Muscle layer of colon (tissue), 2 donors: ENCODE measurements around the gene ZFAND4.
A peak's percentile ranks its signal among the peaks of the same experiment; 100 is the strongest.
"Not testable (repeated sequence)": the region's sequence is repeated elsewhere in the genome, so short reads cannot be mapped to it uniquely, and the experiment has no call there.

Source experiments
- H3K27ac ChIP-seq: one replicate; pipeline ENCODE4 v1.7.0; 2013; ENCODE audit warnings: low read depth, mild to moderate bottlenecking, low read length, moderate library complexity
- H3K27me3 ChIP-seq, 2 donors: one replicate each; pipeline ENCODE4 v1.7.0; 2013; ENCODE audit warnings: low read length in 2 of 2, mild to moderate bottlenecking in 2 of 2; ENCODE audit not compliant: insufficient read depth in 2 of 2, control insufficient read depth in 1 of 2
- H3K36me3 ChIP-seq: one replicate; pipeline ENCODE4 v1.7.0; 2013; ENCODE audit warnings: mild to moderate bottlenecking, low read length; ENCODE audit not compliant: insufficient read depth
- H3K4me1 ChIP-seq: one replicate; pipeline ENCODE4 v1.7.0; 2013; ENCODE audit warnings: mild to moderate bottlenecking, low read length; ENCODE audit not compliant: insufficient read depth
- H3K4me3 ChIP-seq, 2 donors: one replicate each; pipeline ENCODE4 v1.7.0; 2013; ENCODE audit warnings: low read length in 2 of 2, low read depth in 1 of 2, mild to moderate bottlenecking in 1 of 2, moderate library complexity in 1 of 2
- H3K9ac ChIP-seq: one replicate; pipeline ENCODE4 v1.7.0; 2013; ENCODE audit warnings: low read length
- H3K9me3 ChIP-seq: one replicate; pipeline ENCODE4 v1.7.0; 2013; ENCODE audit warnings: mild to moderate bottlenecking, low read length
- donor health status: abdominal sarcoma.
- donor health status: Adenocarcinoma of cecum.

The ZFAND4 gene

GRCh38 chr10:45672181-45673073, at the start of gene ZFAND4:
Gene ZFAND4 (minus strand): TSS chr10:45672772. CDS start chr10:45663725, 9,047 bp downstream.
- H3K4me3 ChIP-seq, result peak within 1 kb of the TSS; percentile 67 to 84
- no peaks in the 10 kb centered on the region for H3K4me1 ChIP-seq
- no peaks in the 10 kb centered on the region for H3K9me3 ChIP-seq
- H3K9ac ChIP-seq, result peak within 1 kb of the TSS; percentile 85
- H3K27me3 ChIP-seq, result no peaks in the 10 kb centered on the region
- H3K36me3 ChIP-seq, result no peaks in the 10 kb centered on the region
- peak within 1 kb of the TSS; percentile 83 for H3K27ac ChIP-seq

GRCh38 chr10:45721503-45721902, 48.9 kb upstream of the ZFAND4 start:
- not testable (repeated sequence) for H3K27ac ChIP-seq, H3K9ac ChIP-seq

GRCh38 chr10:45717642-45718041, 45.1 kb upstream of the ZFAND4 start:
- not testable (repeated sequence) for H3K27ac ChIP-seq, H3K9me3 ChIP-seq, H3K27me3 ChIP-seq, H3K4me1 ChIP-seq, H3K4me3 ChIP-seq, H3K36me3 ChIP-seq, H3K9ac ChIP-seq

More at GRCh38 chr10:45721503-45721902, 48.9 kb upstream of the ZFAND4 start:
- not testable (repeated sequence) for H3K27me3 ChIP-seq, H3K36me3 ChIP-seq, H3K4me1 ChIP-seq, H3K9me3 ChIP-seq, H3K4me3 ChIP-seq

- H3K4me3 ChIP-seq, H3K27me3 ChIP-seq, H3K9me3 ChIP-seq, H3K4me1 ChIP-seq, H3K9ac ChIP-seq, H3K27ac ChIP-seq, H3K36me3 ChIP-seq: not testable (repeated sequence)
Measured at GRCh38 chr10:45717053-45717452, 44.5 kb upstream of the ZFAND4 start.

- not testable (repeated sequence) for H3K9ac ChIP-seq, H3K27me3 ChIP-seq, H3K4me1 ChIP-seq, H3K9me3 ChIP-seq, H3K27ac ChIP-seq, H3K4me3 ChIP-seq, H3K36me3 ChIP-seq
Measured at GRCh38 chr10:45711223-45711622, 38.7 kb upstream of the ZFAND4 start.

GRCh38 chr10:45710200-45710796, 37.7 kb upstream of the ZFAND4 start:
- not testable (repeated sequence) for H3K9me3 ChIP-seq, H3K27me3 ChIP-seq, H3K4me3 ChIP-seq, H3K9ac ChIP-seq, H3K4me1 ChIP-seq, H3K36me3 ChIP-seq, H3K27ac ChIP-seq

GRCh38 chr10:45678467-45678866, 5.9 kb upstream of the ZFAND4 start:
- H3K4me1 ChIP-seq, H3K9me3 ChIP-seq, H3K4me3 ChIP-seq, H3K27ac ChIP-seq, H3K27me3 ChIP-seq, H3K36me3 ChIP-seq, H3K9ac ChIP-seq: not testable (repeated sequence)

GRCh38 chr10:45675388-45675787, 2.8 kb upstream of the ZFAND4 start:
- Histone ChIP-seq H3K27me3 (no peaks in the 10 kb centered on the region), H3K36me3 (no peaks in the 10 kb centered on the region), H3K4me1 (no peaks in the 10 kb centered on the region), H3K27ac (no peak overlapping the region), H3K9ac (no peak overlapping the region), H3K4me3 (no peak overlapping the region), H3K9me3 (no peaks in the 10 kb centered on the region)

GRCh38 chr10:45673074-45673648, 589 bp upstream of the ZFAND4 start:
- no peaks in the 10 kb centered on the region for H3K36me3 ChIP-seq
- H3K9ac ChIP-seq, result no peak overlapping the region
- H3K4me3 ChIP-seq, result peak overlapping the region; percentile 67 to 84
- no peaks in the 10 kb centered on the region for H3K27me3 ChIP-seq
- H3K9me3 ChIP-seq, result no peaks in the 10 kb centered on the region
- no peaks in the 10 kb centered on the region for H3K4me1 ChIP-seq
- peak overlapping the region; percentile 40 for H3K27ac ChIP-seq

GRCh38 chr10:45671300-45671699, 1.3 kb downstream of the ZFAND4 start:
- peak overlapping the region in 1 of 2 donors; percentile 84 for H3K4me3 ChIP-seq
- not testable (repeated sequence) for H3K36me3 ChIP-seq, H3K27me3 ChIP-seq, H3K27ac ChIP-seq, H3K9ac ChIP-seq, H3K9me3 ChIP-seq, H3K4me1 ChIP-seq

- H3K4me3 ChIP-seq, H3K36me3 ChIP-seq, H3K27ac ChIP-seq, H3K4me1 ChIP-seq, H3K27me3 ChIP-seq, H3K9me3 ChIP-seq, H3K9ac ChIP-seq: not testable (repeated sequence)
Measured at GRCh38 chr10:45669897-45670296, 2.7 kb downstream of the ZFAND4 start.
